Sciatic nerve (tissue), 2 donors: ENCODE data around the gene KCTD19. TPM values are rescaled to one million over a fixed set of nuclear protein-coding genes. Genes with fewer than 3 reads are reported as not detected.

Experiments
- ATAC-seq: fragments of 200-7000 bp; cut with Tn5 transposase; one replicate; pipeline ENCODE4 v1.9.1; 2020; ENCODE audit warnings: mild to moderate bottlenecking, moderate library complexity
- DNase-seq: peaks from one replicate; pipeline ENCODE4 v3.0.0-alpha.2; 2020; ENCODE audit warnings: low spot score
- intact Hi-C: fragments of 100-400 bp; cut with DNase I; formaldehyde crosslinking; loops from one replicate; pipeline ENCODE4 v1.14.2; 2022
- total RNA-seq: library from RNA; stranded (reverse); fragmentation: NEBNext Ultra II Directional; extraction: Animal tissue kit (Norgen Biotek cat#: 25700); gene quantifications from one replicate; pipeline ENCODE4 v1.2.1, GENCODE V29; 2021
- donor health status: DM: no; HTN: no; CAD: no.
- donor health status: DM: no; HTN: no; CAD: no.

The KCTD19 gene
- total RNA-seq, 1 donor from 2014 or later: 0.53 TPM

GRCh38 chr16:67269766-67270165 is 56.8 kb downstream of the KCTD19 start:
- DNase-seq: no peak
- intact Hi-C loops: loop anchor here (5.0 kb wide), 1 partner anchor 193 kb away; no protein-coding TSS in a partner anchor
- no peak for ATAC-seq

GRCh38 chr16:67268136-67268579 is 58.4 kb downstream of the KCTD19 start:
- intact Hi-C loops: no loop called here
- no peak for DNase-seq
- ATAC-seq: peak; percentile 65

GRCh38 chr16:67265834-67266233 is 60.7 kb downstream of the KCTD19 start:
- no peak for ATAC-seq
- no peak for DNase-seq
- intact Hi-C loops: no loop called here

GRCh38 chr16:67264866-67265265 is 61.7 kb downstream of the KCTD19 start:
- DNase-seq (no peak), ATAC-seq (no peak)
- intact Hi-C loops: no loop called here

GRCh38 chr16:67264277-67264676 is 62.3 kb downstream of the KCTD19 start:
- no peak for DNase-seq
- ATAC-seq: no peak

DNA sequence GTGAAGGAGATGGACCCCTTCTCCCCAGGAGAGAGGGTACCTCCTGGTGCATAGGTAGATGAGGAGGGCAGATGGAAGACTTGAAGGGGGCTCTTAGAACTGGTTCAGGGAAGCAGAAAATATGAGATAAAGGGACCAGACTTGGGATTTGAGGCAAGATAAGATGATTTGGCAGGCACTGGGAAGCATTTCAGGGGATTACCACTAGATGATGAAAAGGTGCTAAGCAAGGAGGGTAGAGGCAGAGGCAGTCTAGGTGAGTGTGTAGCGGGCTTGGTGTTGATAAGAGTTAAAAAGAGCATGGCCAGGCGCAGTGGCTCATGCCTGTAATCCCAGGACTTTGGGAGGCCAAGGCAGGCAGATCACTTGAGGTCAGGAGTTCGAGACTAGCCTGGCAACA is 63.3 kb downstream of the KCTD19 start:
- DNase-seq (no peak), ATAC-seq (no peak)
- intact Hi-C loops: no loop called here

More at GRCh38 chr16:67264277-67264676, 62.3 kb downstream of the KCTD19 start:
- intact Hi-C loops: no loop called here

GRCh38 chr16:67260426-67261063 is 66.0 kb downstream of the KCTD19 start:
- ATAC-seq (peak; percentile 61), DNase-seq (no peak)
- intact Hi-C loops: no loop called here

GRCh38 chr16:67259705-67260104 is 66.8 kb downstream of the KCTD19 start:
- no peak for ATAC-seq
- DNase-seq: no peak
- intact Hi-C loops: no loop called here

DNA sequence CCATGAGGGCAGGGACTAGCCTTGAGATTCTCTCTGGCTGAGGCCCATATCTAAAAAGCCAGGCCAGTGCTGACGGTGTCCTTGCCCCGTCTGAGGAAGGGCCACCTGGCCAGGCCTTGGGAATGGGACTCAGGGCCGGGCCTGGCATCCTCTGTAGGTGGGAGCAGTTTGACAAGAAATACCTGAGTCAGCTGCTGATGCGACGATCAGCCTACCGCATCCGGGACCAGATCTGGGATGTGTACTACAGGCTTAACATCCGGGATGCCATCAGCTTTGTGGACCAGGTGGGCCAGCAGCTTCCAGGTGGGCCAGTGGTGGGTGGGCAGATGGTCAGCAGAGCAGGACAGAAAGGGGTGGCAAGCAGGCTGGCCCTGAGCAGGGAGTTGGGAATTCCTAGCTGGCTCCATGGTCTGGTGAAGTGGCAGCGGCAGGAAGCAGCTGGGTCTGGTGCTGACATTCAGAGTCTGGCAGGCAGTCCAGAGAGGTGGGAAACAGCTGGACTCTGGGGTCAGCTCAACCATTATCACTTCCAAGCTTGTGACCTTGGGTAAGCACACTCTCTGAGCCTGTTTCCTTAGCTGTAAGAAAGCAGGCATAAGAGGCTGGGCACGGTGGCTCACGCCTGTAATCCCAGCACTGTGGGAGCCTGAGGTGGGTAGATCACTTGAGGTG is 68.2 kb downstream of the KCTD19 start:
- no peak for ATAC-seq
- no peak for DNase-seq
- intact Hi-C loops: no loop called here

DNA sequence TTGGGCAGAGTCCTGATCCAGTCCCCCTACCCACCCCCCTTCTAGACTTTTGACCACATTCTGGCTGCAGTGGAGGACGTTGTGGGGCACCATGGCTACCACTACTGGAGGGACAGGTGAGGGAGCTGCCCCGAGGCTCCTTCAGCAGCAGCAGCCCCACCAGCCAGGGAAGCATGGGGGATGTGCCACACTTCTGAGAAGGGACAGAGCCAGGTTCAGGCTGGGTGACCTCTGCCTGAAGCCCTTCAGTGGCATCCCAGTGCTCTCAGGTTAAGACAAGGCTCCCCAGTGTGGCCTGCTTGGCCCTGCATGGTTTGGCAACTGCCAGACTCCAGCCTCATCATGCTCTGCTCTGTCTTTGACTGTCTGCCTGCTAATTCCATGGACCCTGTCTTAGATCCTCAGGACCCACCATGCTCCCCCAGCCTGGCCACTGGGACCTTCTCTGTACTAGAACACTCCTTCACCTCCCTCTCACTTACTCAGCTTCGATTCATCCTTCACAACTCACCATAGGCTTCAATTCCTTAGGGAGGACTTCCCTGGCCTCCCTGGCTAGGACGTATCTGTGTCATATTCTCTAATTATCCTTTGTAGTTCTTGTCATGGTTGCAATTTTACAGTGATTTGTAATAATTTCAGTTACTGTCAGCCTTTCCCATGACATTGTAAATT is 68.9 kb downstream of the KCTD19 start:
- ATAC-seq (no peak), DNase-seq (no peak)
- intact Hi-C loops: no loop called here

DNA sequence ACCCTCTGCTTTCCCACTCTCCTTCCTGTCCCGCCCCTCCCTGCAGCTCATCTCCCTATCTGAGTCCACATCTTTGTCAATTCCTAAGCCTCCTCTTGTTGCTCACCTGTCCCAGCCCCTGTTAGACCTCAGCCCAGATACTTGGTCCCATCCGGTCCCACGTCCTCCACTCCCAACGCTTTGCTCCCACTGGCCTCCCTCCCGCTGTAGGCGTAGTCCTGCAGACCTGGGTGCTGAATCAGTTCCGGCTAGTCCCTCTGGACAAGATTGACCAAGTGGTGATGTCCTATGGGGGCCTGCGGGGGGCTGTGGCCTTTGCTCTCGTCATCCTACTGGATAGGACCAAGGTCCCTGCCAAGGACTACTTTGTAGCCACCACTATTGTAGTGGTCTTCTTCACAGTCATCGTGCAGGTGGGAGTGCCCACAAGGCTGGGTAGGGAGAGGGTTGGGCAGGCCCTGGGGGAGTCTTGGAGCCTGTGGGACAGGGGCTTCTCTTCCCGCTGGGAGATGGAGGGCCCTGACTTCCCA is 69.8 kb downstream of the KCTD19 start:
- intact Hi-C loops: no loop called here
- no peak for ATAC-seq
- DNase-seq: no peak

DNA sequence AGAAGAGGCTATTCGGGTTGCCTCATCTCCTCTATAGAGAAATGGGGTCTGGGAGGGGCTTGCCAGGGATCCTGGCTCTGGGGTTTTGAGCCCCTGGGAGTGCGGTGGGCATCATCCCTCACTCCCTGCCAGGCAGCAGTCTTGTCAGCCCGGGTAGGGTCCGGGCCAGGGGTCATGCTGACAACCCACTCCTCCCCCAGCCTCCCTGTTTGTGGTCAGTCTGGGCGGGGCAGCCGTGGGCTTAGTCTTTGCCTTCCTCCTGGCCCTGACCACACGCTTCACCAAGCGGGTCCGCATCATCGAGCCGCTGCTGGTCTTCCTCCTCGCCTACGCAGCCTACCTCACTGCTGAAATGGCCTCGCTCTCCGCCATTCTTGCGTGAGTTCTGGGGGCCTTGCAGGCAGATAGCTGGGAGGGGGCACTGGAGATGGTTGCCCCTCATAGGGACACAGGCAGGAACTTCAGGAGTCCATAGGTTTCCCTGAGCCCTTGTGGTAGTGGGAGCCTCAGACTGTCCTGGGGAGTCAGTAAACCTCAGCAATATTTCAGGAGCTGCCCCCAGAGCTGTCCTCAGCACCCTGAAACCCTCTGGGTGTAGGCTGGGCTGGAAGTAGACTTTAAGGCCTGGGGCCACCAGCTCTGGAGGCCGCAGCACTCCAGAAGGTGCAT is 70.9 kb downstream of the KCTD19 start:
- intact Hi-C loops: no loop called here
- DNase-seq (no peak), ATAC-seq (no peak)

- DNase-seq (no peak), ATAC-seq (no peak)
- intact Hi-C loops: no loop called here
These were observed 71.6 kb downstream of the KCTD19 start for GRCh38 chr16:67254801-67255552.

DNA sequence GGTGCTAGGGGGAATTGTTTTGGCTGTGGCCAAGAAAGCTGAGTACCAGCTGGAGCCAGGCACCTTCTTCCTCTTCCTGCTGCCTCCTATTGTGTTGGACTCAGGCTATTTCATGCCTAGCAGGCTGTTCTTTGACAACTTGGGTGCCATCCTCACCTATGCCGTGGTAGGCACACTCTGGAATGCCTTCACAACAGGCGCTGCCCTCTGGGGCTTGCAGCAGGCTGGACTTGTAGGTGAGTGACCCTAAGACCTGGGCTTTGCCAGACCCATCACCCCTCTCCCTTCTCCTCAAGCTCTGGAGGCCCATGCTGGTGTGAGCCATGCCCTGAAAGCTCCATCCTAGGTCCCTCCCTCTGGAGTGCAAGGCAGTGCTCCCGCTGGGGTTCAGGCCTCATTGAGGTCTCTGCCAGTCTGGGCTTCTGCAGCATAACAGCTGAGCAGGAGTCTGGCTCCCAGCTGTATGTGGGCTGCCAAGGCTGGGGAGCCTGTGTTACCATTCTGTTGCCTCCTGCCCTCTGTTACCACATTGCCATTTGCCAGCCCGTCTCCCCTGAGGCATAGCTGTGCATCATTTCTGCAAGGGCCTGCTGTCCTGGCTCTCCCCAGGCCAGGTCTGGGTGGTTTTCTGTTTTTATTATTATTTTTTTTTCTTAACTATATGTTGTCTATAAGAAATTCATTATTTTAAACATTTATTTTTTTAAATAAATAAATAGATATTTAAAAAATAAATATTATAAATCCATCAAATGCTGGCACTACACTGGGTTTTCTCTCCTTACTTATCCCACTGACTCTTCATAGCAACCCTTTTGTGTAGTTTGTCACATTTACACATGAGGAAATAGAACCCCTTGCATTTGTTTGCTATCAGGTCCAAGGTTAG is 73.7 kb downstream of the KCTD19 start:
- no peak for ATAC-seq

DNA sequence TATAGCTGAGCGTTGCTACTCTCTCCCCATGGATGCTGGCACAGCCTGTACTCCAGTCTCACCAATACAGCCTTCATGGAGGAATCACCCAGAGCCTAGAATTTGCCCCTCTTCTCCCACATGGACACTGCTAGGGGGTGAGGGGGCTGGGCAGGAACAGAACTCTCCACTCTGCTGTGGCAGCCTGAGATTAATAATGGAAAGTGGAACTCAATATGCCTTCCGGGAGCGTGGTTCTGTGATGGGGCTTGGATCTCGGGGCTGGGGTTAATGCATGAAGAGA is 76.6 kb downstream of the KCTD19 start:
- intact Hi-C loops: no loop called here
- ATAC-seq (no peak), DNase-seq (no peak)

More for the DNA sequence above, 73.7 kb downstream of the KCTD19 start:
- intact Hi-C loops: no loop called here
- DNase-seq: no peak

DNA sequence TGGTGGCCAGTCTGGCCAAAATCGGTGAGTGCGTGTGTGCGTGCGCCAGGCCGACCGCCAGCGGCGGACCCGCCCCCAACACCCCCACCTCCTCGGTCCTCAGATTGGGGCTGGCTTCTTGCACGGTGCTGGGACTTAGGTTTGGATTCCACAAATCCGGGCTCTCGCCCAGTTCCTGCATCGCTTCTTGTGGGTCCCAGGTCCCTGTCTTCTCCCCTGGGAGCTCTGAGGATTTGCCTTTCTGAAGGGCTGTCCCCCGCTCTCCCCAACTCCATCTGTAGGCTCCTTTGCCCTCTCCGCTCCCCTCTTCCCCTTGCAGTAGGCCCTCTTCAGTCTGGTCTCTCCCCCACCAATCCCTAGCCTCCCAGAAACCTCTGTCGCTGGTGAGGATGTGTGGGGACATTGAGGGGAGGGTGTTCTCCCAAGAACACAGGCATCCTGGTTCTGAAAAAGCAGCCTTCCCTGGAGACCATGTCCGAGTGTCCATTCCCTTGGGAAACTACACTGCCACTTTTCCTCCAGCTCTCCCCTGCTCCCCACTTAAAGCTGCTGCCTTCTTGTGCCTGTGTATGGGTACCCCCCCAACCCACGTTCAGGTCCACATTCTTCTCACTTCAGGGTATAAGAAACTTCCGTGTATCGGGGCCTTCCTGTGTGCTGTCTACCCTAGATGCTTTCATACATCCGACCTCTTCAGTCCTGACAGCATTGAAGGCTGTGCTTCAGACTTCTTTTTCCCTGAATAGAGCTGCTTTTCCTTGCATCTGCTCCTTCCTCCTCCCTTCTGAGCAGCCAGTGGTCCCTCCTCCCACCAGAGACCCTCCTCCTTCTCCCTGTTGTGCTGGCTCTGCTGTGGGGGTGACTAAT is 77.1 kb downstream of the KCTD19 start:
- intact Hi-C loops: no loop called here
- ATAC-seq (no peak), DNase-seq (no peak)
